Islet precursor cell (in vitro differentiated cells): ENCODE data around the gene ATP8B4.

Source experiments
- DNase-seq: peaks from one replicate; pipeline ENCODE4 v3.0.0-alpha.2; 2018

ATP8B4 gene

GRCh38 chr15:49888323-49888693 lies 230.7 kb downstream of the ATP8B4 start:
- DNase-seq = no peak

- no peak for DNase-seq
These were observed 231.2 kb downstream of the ATP8B4 start for GRCh38 chr15:49887659-49888322.

DNA sequence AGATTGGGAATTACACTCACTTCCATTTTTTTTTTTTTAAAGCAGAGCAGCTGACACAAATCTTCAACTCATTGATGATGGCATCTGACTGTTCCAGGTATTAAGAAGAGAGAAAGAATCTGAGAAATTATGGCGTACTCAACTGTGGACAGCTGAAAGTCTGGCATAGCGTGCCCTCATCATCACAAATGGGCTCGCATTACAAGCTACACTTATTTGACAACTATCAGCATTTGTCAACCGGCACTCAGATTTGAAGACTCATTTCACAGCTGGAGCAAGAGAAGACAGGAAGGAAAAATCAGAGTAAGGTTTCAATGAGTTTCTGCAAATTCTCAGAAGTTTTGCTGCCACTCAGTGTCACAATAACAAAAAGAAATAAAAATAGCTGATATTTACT lies 235.9 kb downstream of the ATP8B4 start:
- DNase-seq = no peak

- no peak for DNase-seq
These were observed 237.2 kb downstream of the ATP8B4 start for GRCh38 chr15:49881866-49882265.

DNA sequence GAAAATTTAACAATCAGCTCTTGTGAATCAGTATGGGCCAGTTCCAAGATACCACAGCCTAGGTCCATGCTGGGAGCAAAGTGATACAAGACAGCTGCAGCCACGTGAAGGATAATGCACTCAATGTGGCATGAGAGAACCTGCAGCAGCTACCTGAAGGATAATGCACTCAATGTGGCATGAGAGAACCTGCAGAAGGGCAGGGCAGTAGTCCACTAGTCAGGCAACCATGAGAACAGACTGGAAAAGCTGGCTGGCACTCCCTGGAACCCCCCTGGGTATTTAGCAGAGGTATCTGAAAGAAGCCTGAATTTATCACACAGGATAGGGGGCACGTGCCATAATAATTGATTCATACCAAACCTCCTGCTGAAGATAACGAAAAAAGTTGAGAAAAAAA lies 237.6 kb downstream of the ATP8B4 start:
- no peak for DNase-seq

GRCh38 chr15:49877873-49878521 lies 241.0 kb downstream of the ATP8B4 start:
- DNase-seq = no peak

- DNase-seq = no peak
These were observed 241.7 kb downstream of the ATP8B4 start for GRCh38 chr15:49877117-49877872.

DNA sequence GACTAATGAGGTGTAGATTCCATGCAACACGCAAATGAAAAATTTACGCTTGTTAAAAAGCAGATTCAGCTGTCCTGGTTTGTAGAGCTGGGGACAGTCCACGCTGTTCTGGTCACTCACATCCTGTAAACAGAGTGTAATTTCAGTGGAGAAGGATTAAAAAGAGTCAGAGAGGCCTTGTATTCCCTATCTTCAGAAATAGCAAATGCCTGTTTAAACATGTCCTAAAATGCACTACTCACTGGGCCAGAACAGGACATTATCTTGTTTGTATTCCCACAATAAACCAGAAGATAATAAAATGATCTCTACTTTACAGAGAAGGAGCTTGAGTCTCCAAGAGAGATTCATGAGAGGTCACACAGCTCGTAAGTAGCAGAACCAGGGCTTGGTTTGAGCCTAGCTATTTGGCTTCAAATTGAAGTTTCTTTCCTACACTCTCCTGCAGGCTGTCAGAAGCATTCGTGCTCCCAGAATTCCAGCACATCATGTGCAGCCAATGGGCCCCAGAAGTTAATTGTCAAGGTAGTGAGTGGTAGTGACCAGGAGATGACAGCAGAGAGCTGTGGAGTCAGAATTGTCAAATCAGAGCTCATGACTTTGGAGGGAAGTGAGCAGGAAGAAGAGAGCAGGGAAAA lies 242.5 kb downstream of the ATP8B4 start:
- peak; percentile 79 for DNase-seq

GRCh38 chr15:49875392-49875791 lies 243.6 kb downstream of the ATP8B4 start:
- no peak for DNase-seq

DNA sequence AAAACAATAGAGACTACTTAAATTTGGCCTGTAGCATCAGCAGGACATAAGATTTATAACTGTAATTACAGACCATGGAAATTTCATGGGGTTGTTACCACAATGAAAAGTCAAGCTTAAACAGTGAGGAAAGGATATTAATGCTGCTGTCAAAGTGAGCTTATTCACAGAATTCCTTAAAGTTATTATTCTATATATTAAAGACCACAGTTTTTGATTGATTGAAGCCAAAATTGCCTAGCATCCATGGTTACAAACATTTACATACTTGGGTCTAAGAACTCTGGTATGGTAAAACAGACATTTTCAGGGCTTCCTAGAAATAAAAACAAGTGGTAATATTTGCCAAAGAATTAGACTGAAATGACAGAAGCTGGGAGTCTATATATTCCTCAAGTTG lies 248.6 kb downstream of the ATP8B4 start:
- no peak for DNase-seq

DNA sequence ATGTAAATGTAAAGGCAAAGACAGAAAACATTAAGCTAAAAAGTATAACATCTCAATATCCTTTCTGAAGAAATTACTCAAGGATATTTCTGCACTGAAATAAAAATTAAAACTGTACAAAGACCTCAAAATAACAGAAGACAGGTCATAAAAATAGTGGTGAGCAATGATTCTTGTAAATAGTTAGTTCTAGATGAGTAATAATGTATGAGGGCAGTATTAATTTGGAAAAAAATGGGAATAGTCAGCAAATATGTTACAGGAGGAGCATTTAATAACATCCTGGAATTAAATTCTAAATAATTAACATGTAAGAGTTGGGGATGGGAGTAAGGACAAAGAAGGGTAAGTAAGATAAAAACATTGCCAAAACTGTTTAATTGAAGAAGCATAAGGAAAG lies 250.7 kb downstream of the ATP8B4 start:
- DNase-seq = no peak

DNA sequence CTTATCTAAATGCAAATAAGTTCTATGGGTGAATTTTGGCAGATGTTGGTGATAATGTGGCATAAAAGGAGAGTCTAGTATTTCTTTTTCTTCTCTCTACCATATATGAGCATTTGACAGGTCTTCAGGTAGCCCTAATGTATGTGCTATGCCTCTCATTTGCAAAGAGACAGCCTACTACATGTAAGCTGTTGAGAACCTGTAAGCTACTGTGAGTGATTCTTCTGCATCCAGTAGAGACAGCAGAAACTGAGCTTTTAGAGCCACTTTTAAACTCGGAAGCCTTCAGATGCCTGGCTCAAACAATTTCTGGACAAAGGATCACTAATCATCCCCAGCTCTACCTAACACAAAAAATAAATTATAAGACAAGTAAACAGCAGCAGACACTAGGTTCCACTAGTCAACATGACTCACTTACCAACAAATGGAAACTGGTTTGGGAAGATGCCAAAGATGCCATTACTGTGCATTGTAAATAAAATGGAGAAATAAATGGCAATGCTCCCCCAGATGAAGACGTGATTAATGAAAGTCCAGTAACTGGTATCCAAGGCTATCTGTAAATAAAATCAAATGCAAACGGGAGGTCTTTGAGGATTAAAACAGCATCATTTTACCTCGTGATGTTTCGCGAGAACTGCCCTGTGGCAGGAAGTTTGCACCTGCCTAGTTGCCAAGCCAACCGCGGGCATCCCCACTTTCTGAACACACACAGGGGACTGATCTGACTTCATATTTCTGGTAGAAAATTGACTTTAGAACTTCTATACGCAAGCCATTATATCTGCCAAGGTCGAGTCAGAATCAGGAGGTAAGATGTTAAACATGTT lies 252.9 kb downstream of the ATP8B4 start:
- DNase-seq = no peak

- DNase-seq = no peak
These were observed 254.8 kb downstream of the ATP8B4 start for GRCh38 chr15:49864251-49864650.

- DNase-seq = no peak
These were observed 255.4 kb downstream of the ATP8B4 start for GRCh38 chr15:49863431-49864224.

GRCh38 chr15:49860101-49860500 lies 258.9 kb downstream of the ATP8B4 start:
- no peak for DNase-seq

DNA sequence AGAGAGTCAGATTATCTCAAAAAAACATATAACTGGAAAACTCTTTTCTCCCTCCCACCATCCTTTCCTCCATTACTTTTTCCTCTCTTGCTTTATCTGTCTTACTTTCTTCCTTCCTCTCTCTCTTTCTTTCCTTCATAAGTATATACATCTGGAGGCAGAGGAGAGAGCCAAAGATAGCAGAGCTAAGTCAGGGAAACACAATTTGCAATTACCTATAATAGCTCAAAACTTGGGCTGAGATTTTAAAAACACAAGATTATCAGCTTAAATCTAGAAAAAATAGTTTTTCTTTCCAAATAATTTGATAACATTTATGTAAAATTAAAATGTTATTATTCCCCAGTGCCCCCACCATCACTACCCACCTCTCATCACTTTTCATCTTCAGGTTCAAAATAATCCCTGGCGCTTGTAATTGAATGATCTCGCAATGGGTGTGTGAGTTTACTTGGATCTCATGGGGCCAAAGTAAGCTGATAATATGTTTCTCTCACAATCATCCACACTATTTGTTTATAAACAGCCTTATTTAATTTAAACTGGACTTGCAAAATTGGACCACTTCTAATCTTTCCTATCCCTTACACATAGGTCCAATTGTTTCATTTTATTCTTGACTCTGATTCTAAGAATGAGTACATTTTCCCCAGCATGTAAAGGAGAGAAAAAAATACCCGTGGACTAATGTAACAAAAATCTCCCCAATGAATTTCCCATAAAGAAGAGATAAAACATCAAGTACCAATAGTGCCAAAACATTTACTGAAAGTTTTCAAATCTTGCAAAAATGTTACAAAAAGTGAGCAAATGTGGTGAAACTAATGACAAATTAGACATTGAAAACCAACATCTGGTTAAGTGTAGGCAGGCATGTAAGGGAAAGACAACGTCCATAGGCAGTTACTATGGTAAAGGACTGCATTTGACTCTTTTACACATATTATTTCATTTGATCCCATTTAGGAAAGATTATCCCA lies 261.2 kb downstream of the ATP8B4 start:
- no peak for DNase-seq

- no peak for DNase-seq
These were observed 263.0 kb downstream of the ATP8B4 start for GRCh38 chr15:49855917-49856637.

- no peak for DNase-seq
These were observed 266.3 kb downstream of the ATP8B4 start for GRCh38 chr15:49852756-49853155.

DNA sequence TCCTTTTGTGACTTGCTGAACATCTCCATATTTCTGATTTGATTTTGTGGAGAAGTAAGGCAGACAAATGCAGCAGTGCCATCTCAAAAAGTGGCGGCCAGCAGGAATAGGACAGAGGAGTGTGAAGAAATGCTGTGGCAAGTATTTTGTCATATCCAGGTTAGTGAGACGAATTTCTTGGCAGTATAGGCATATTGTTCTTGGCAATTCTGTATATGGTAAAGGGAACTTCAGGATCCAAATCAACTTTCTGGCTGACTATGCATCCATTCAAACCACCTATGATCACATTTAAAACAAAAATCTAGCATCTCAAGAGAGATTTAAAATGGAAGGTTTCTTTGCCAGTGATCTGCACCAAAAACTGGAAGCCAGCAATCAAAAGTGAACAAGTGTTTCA lies 270.2 kb downstream of the ATP8B4 start:
- no peak for DNase-seq

DNA sequence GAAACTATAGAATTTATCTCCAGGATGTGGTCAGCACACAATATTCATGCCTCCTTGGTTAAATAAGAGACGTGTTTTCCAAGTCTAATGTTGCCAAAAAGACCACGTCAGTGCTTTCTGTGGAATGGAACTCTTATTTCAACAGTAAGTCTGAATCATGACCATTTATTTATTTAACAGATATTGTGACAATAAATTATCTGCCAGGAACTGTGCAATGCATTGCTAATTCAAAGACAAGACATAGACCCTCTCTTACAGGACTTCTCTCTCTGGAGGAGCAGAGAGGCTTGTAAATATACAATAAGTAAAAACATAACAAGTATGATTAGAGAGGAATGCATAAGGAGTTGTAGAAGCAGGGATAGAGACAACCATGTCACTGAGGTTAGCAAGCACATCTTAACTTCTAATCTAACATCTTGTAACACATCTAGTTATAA lies 270.7 kb downstream of the ATP8B4 start:
- DNase-seq = no peak
